HG02840 (cell line): ENCODE measurements around the gene SNPH.

ENCODE experiments used
- ATAC-seq: cut with Tn5 transposase; IDR thresholded peaks from one replicate; pipeline ENCODE4 v1.9.1; 2021; ENCODE audit warnings: mild to moderate bottlenecking, moderate library complexity, moderate number of reproducible peaks; ENCODE audit not compliant: unreplicated experiment, low FRiP score

SNPH gene

GRCh38 chr20:1263853-1264252 is 2.2 kb upstream of the SNPH start:
- no peak for ATAC-seq

GRCh38 chr20:1264727-1265126 is 1.4 kb upstream of the SNPH start:
- ATAC-seq: no peak

DNA sequence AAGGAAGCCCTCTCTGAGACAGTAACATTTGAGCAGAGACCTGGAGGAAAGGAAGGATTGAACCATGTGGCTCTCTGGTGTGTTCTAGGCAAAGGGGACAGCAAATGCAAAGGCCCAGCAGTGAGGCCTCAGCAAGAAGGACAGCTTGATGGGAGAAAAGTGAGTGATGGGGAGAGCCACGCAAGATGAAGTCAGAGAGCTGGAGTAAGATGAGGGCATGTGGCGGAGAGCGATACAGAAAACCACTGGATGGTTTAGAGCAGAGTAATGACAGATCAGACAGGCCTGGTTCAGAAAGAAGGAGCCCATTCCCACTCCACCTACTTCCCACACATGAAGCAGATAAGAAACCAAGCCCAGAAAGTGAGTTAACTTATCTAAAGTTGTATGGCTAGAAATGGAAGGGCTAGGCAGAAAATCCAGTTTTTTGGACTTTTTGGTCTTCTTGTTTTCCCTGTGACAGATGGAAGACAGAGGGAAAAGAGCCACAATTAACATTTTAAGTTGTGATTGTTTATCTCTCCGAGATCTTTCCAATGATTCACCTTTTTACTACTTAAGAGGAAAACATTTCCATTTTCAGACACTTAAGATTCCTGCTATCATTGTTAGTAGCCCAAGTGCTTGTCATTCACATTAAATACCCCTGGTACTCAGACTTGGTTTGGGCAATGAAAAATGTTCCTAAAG is 723 bp upstream of the SNPH start:
- ATAC-seq: no peak

DNA sequence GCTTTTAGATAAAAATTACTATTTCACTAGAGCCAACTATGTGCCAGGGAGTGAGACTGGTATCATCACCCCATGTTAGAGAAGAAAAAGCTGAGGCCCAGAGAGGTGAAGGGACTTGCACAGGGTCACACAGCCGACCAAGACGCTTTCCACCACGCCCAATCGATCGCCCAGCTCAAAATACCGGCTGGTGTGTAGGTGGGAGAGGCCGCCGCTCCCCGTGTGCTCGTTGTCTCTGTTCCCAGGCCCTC is 253 bp upstream of the SNPH start:
- ATAC-seq: no peak

DNA sequence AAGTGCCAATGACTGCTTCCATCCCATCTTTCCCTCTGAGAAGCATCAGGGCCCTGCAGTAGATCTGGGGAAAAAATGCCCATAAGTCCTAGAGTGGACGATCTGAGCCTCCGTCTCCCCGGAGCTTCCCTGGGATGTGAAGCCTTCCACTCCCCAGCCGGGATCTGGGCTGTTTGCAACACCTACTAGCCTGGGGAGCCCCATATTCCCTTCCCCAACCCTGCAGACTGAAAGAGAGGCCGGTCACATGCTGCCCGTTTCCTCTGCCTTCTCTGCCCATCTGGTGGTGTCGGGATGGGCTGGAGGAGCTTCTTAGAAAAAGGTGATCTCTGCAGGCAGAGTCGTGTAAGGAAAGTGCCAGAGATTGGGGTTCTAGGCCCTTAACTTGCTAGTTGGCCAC is 1.1 kb downstream of the SNPH start:
- ATAC-seq: no peak

DNA sequence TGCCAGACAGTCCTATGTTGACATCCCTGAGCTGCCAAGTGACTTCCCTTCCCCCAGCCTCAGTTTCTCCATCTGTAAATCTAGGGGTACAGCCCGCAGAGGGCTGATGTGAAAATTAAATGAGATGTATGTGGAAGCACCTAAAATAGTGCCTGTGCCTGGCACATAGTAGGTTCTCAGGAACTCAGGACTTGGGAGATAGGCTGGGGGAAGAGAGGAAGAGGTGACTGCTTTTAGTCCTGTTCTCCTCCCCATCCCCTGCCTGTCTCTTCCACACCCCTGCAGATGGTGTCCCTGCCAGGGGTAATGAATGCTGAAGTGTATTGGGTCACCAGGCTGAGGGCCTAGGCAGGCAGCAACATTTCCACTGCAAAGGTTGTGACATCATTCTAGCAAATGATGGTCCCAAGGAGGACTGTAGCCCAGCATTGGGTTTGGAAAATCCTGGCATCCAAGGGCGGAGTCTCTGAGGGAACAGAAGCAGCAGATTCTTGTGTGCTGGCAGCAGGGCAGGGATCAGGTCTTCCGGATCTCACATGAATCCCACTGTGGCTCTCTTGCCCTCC is 1.8 kb downstream of the SNPH start:
- ATAC-seq: no peak

- ATAC-seq: no peak
Observed at GRCh38 chr20:1269235-1269634, 3.1 kb downstream of the SNPH start.

DNA sequence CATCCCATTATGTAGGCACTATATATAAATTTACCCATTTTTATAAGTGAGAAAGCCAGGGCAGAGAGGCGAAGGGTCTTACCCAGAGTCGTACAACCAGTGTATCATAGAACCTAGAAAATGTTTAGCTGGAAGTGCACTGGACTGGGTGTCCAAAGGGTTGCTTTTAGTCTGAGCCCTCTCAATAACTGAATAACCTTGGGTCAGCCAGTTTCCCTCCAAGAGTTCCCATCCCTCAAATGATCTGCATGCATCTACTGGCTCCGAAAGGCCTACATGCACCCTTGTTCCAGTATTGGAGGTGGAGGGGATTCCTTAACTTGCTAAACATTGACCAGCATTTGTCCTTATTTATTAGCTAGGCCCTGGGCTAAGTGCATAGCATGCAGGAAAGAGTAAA is 3.8 kb downstream of the SNPH start:
- no peak for ATAC-seq

DNA sequence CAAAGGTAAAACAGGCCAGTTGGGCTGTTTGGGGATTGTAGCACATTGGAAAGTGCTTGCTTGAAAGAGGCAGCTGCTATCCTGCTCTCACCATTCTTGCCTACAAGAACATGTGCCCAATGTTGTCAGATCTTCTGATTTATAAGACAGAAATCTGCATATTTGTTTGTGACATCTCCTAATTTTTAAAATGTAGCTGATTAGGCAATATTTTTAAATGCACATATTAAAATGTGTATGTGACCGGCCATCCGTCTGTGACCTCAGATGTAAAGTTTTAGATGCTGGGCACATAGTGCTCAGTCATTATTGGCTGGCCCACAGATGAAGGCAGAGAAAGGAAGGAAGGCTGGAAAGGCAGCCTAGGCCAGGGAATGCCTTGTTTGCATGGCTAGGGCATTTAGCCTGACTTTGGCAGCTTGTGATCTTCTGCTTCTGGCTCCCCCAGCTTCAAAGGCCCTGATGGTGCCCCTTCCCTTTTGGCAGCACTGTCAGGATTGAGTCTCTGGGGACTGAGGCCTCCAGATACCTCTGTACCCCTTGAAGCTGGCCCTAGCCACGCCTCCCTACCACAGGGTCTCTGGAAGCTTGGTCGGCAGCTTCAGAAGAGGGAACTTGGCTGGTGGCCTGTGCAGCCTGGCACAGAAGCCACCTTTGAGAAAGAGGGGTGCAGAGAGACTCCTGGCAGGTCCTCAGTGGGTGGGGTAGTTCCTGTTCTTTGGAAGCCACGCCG is 6.4 kb downstream of the SNPH start:
- ATAC-seq: no peak

- no peak for ATAC-seq
Observed at GRCh38 chr20:1273366-1273765, 7.3 kb downstream of the SNPH start.

DNA sequence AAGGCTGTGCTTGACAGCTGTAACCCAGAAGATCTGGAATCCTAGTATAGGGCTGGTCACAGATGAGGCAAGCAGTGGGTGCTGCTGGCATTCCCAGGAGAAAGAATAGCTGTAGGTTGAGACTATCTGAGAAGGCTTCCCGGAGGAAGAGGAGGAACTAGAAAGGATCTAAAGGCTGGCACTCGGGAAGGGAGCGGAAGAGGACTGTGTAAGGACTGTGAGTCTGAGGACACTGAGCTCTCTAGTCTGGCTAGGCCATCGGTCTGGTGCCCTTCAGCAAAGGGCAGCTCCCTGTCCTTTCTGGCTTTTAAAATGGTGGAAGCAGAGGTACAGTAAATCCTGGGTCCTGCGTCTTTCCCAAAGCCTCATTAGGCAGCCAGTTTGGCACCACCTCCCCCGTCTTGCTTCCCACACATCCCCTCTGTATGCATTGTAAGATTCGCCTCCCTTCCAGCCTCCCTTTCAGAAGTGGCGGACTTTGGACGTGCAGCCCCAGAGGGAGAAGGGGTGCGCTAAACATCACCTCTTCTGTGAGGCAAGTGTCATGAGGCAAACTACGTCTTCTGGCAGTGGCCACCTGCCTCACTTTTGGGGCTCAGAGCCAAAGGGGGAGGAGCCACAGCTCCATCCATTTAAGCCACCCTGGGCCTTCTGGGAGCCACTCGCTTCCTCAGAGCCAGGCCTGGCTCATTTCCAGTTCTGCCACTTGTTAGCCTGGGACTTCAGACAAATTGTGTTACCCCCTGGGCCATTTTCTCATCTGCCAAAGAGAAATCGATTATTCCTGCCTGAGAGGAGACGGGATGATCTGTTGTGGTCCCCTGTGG is 8.6 kb downstream of the SNPH start:
- no peak for ATAC-seq

- no peak for ATAC-seq
Observed at GRCh38 chr20:1275919-1276318, 9.8 kb downstream of the SNPH start.

DNA sequence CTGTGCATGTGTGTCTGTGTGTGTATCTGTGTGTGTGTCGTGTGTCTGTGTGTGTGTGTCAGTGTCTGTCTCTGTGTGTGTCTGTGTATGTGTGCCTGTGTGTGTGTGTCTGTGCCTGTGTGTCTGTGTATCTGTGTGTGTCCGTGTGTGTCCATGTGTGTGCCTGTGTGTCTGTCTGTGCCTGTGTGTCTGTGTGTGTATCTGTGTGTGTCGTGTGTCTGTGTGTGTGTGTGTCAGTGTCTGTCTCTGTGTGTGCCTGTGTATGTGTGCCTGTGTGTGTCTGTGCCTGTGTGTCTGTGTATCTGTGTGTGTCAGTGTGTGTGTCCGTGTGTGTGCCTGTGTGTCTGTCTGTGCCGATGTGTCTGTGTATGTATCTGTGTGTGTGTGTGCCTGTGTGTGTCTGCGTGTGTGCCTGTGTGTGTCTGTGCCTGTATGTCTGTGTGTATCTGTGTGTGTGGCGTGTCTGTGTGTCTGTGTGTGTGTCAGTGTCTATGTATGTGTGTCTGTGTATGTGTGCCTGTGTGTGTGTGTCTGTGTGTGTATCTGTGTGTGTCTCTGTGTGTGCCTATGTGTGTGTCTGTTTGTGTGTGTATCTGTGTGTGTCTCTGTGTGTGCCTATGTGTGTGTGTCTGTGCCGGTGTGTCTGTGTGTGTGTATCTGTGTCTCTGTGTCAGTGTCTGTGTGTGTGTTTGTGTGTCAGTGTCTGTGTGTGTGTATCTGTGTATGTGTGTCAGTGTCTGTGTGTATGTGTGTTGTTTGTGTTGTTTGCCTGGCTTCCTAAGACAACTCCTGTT is 11.6 kb downstream of the SNPH start:
- ATAC-seq: no peak

- no peak for ATAC-seq
Observed at GRCh38 chr20:1278993-1279392, 12.9 kb downstream of the SNPH start.

- ATAC-seq: no peak
Observed at GRCh38 chr20:1280195-1281102, 14.4 kb downstream of the SNPH start.

GRCh38 chr20:1281279-1282057 is 15.4 kb downstream of the SNPH start:
- no peak for ATAC-seq

DNA sequence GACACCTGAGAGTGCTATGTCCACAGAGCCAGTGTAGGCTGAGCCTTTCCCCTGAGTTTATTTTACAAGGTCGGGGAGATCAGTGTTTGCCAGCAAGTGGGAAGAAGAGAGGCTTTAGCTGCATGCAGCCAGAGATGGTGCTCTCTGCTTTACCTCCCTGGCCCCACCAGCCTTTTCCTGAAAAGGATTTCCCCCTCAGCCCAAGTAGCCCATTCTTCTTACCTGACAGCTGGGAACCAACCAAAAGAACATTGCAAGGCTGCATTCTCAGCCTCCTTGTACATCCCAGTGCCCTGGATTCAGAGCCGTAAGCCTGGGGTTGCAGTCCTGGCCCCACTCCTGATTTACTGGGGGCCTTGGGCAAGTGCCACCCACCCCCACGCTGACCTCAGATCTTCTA is 16.9 kb downstream of the SNPH start:
- no peak for ATAC-seq

DNA sequence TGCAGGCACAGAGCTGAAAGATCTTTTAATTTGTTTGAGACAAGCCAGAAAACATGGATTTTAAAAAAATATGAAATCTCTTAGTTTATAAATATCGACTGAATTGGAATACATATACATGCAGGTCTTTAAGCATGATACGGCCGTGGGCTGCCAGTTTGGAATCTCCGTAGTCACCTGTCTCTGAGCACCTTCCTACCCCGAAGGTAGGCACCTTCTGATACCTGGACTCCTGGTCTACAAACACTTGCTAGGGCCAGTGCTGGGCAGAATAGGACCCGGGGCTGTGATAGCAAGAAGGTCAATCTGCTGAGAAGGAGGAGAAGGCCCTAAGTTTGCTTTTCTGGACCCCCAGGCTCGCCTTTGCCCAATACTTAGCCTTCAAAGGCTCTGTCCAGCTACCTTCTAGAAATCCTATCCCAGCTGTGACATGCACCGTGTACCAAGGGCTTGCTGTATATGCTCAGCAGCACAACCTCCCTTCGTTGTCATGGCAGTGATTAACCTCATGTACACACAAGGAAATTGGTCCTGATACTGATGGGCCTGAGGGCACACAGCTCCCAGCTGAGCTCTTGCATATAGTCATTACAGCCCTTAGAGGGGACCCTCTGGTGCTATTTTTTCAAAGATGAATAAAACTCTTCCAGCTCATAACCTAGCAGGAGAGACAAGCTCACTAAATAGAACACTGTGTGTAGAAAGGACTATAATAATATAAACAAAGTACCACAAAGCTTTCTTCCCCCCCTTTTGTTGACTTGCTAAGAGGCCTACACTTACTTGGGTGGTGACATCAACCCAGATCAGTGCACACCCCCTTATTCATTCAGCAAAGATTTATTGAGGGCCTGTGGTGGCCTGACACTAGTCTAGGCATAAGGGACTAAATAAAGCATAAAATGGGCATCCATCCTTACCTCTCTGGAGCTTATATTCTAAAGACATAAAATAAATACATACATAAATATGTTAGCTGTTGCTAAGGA is 17.7 kb downstream of the SNPH start:
- no peak for ATAC-seq
